GM12878 (cell line): Measurements from ENCODE around the gene LXN. TPM values are rescaled to one million over a fixed set of nuclear protein-coding genes. Genes with fewer than 3 reads are reported as not detected.
A peak's percentile ranks its signal among the peaks of the same experiment; 100 is the strongest.

Experiments used
- ATAC-seq: fragments of 200-7000 bp; cut with Tn5 transposase; 3 replicates; pipeline ENCODE4 v1.9.1; 2020; ENCODE audit warnings: mild to moderate bottlenecking, moderate library complexity
- BruUV-seq: library from RNA; stranded (reverse); fragments of 400-500 nt; replicated peaks from 2 replicates; lab custom pipeline; 2021; lab: Mats Ljungman, UMichigan
- CTCF ChIA-PET: fragments of 300-600 bp; sonication (Branson Sonifier 250); formaldehyde crosslinking; extraction: SDS; loops from one replicate; lab custom pipeline; 2021; ENCODE audit warnings: inconsistent platforms; lab: Yijun Ruan, JAX
- POLR2A ChIA-PET: fragments of 350-600 bp; formaldehyde crosslinking; extraction: SDS; loops from one replicate; lab custom pipeline; 2021; ENCODE audit warnings: inconsistent platforms; lab: Charles Lee
- RAD21 ChIA-PET: fragments of 300-600 bp; sonication (Branson Sonifier 250); formaldehyde crosslinking; loops from one replicate; lab custom pipeline; 2023; ENCODE audit warnings: antibody characterized with exemption; ENCODE audit not compliant: unreplicated experiment; lab: Charles Lee
- SMC1A ChIA-PET: fragments of 300-600 bp; sonication (Branson Sonifier 250); formaldehyde crosslinking; loops from one replicate; lab custom pipeline; 2023; ENCODE audit not compliant: unreplicated experiment, uncharacterized antibody; lab: Charles Lee
- DNase-seq: peaks from one replicate; pipeline ENCODE4 v3.0.0-alpha.2; 2011; ENCODE audit warnings: low read depth, low spot score
- FAIRE-seq: peaks from 3 replicates; lab custom pipeline; 2011; peaks lifted over from hg19 to GRCh38; lab: Jason Lieb, UNC
- H2AFZ ChIP-seq: 2 replicates; pipeline ENCODE4 v1.6.0; 2011; ENCODE audit warnings: low read depth, low read length, control low read depth; ENCODE audit not compliant: control insufficient read depth
- H3K27ac ChIP-seq: 2 replicates; pipeline ENCODE4 v1.5.1; 2011; ENCODE audit warnings: control low read depth; ENCODE audit not compliant: control insufficient read depth, insufficient read depth
- H3K27me3 ChIP-seq, 2 experiments: replicated peaks in 1 of 2; 2 replicates each; pipeline versions ENCODE4 v1.6.0 to v1.6.1; 2011; ENCODE audit warnings: low read length in 1 of 2; ENCODE audit not compliant: control insufficient read depth in 2 of 2, insufficient read depth in 2 of 2
- H3K36me3 ChIP-seq, 2 experiments: 2 replicates each; pipeline ENCODE4 v1.5.1; 2011; ENCODE audit warnings: low read length in 1 of 2; ENCODE audit not compliant: control insufficient read depth in 2 of 2, insufficient read depth in 2 of 2
- H3K4me1 ChIP-seq: 2 replicates; pipeline ENCODE4 v1.6.1; 2011; ENCODE audit warnings: mild to moderate bottlenecking, low read length, moderate library complexity, mixed read lengths; ENCODE audit not compliant: control insufficient read depth, insufficient read depth
- H3K4me2 ChIP-seq: 2 replicates; pipeline ENCODE4 v1.6.0; 2011; ENCODE audit warnings: control low read depth; ENCODE audit not compliant: control insufficient read depth, insufficient read depth
- H3K4me3 ChIP-seq: fragments of 200-600 bp; sonication (generic); 2 replicates; pipeline ENCODE4 v1.5.1; 2016
- H3K79me2 ChIP-seq: 2 replicates; pipeline ENCODE4 v1.6.0; 2011; ENCODE audit warnings: low read length; ENCODE audit not compliant: control insufficient read depth, insufficient read depth
- H3K9ac ChIP-seq: 2 replicates; pipeline ENCODE4 v1.8.0; 2011; ENCODE audit warnings: low read length, control low read depth, mixed read lengths; ENCODE audit not compliant: control insufficient read depth, insufficient read depth
- H3K9me3 ChIP-seq: replicated peaks from 3 replicates; pipeline ENCODE4 v1.5.1; 2011; ENCODE audit warnings: mild to moderate bottlenecking, low read length; ENCODE audit not compliant: control insufficient read depth, insufficient read depth
- H4K20me1 ChIP-seq: 2 replicates; pipeline ENCODE4 v1.6.0; 2011; ENCODE audit not compliant: control insufficient read depth, insufficient read depth
- JUNB ChIP-seq: IDR thresholded peaks from 2 replicates; pipeline ENCODE4 v1.6.1; 2016; ENCODE audit warnings: antibody characterized with exemption, mild to moderate bottlenecking
- WGBS: methylation state at CpG from one replicate; pipeline ENCODE4 v1.1.6; 2016; ENCODE audit warnings: low lambda C conversion rate; ENCODE audit not compliant: insufficient replicate concordance, insufficient coverage; ENCODE audit errors: missing lambda C conversion rate; 5-methylcytosine and 5-hydroxymethylcytosine counted together
- in situ Hi-C: fragments of 300-500 bp; cut with MboI; formaldehyde crosslinking; loops from 9 replicates; pipeline ENCODE4 v1.14.3; 2018; ENCODE audit warnings: mixed read lengths
- intact Hi-C: fragments of 100-400 bp; cut with micrococcal nuclease; formaldehyde crosslinking; loops from one replicate; pipeline ENCODE4 v1.14.2; 2022; ENCODE audit not compliant: unreplicated experiment
- polyA plus RNA-seq, 11 experiments: library from polyadenylated mRNA; depleted of rRNA in 4 of 11; unstranded in 6 of 11; stranded (reverse) in 5 of 11; fragments of >200 nt; fragmentation: Nextera tagmentation in 4 of 11; fragmentation: Illumina TruSeq in 1 of 11; extraction: Ambion mirVana in 4 of 11; extraction: Trizol in 1 of 11; gene quantifications; 1 replicate in 1 of 11; 2 replicates in 10 of 11; pipeline versions ENCODE4 v1.2.1 to v1.2.3, GENCODE V29; 2011 to 2016; ENCODE audit warnings: inconsistent platforms in 2 of 11, missing spikeins in 2 of 11, low read depth in 1 of 11
- total RNA-seq, 4 experiments: library from RNA; depleted of rRNA in 3 of 4; stranded (reverse); fragments of >200 nt in 3 of 4; fragmentation: Illumina TruSeq in 1 of 4; extraction: Trizol in 1 of 4; gene quantifications; 2 replicates each; pipeline versions ENCODE4 v1.2.1 to v1.2.3, GENCODE V29; 2013 to 2021
- TF ChIP-seq, protein P1 (sequence below): IDR thresholded peaks from 2 replicates; pipeline ENCODE4 v1.6.1; 2012; ENCODE audit warnings: improper control_type of control experiment, low read depth, low read length; ENCODE audit not compliant: insufficient replicate concordance

The LXN gene
- total and polyA plus RNA-seq, 10 of the 15 experiments (the other 5 are each of a cell fraction or from before 2014, with no cell fraction given) = 10.7 to 45.0 (median 20.4) TPM

DNA sequence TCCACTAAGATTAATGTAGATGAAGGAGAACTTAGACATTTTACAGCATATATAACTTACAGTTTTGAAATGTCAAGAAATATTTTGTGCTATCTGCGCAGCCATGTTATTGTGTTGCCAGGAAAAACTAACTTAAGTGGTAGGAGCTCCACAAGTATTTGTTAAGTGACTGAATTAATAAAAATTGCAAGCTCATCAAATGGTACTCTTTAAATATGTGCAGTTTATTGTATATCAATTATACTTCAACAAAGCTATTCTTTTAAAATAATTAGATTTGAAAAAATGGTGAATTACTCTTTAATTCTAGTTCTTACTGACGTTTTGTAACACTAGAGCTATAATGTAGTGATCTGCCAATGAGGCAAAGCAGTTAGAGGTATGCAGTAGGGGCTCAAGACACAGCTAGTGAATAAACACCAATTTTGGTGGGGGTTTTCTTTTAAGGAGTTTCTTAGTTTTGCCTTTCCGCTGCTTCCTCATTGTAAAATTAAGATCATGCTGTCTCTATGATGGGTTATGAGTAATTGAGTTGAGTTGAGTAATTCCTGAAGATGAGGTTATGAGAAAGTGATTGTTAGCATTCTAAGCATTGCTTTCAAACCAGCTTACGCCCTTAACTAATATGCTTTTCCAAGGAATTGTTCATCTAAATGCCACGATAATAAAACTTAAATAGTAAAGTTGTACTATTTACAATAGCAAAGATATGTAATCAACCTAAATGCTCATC is 10.9 kb upstream of the LXN start:
- H3K4me3 ChIP-seq = no peak overlapping the region
- TF ChIP-seq JUNB = peak; percentile 37; the same call in 1 of the 2 replicates
- TF ChIP-seq, protein P1, sequence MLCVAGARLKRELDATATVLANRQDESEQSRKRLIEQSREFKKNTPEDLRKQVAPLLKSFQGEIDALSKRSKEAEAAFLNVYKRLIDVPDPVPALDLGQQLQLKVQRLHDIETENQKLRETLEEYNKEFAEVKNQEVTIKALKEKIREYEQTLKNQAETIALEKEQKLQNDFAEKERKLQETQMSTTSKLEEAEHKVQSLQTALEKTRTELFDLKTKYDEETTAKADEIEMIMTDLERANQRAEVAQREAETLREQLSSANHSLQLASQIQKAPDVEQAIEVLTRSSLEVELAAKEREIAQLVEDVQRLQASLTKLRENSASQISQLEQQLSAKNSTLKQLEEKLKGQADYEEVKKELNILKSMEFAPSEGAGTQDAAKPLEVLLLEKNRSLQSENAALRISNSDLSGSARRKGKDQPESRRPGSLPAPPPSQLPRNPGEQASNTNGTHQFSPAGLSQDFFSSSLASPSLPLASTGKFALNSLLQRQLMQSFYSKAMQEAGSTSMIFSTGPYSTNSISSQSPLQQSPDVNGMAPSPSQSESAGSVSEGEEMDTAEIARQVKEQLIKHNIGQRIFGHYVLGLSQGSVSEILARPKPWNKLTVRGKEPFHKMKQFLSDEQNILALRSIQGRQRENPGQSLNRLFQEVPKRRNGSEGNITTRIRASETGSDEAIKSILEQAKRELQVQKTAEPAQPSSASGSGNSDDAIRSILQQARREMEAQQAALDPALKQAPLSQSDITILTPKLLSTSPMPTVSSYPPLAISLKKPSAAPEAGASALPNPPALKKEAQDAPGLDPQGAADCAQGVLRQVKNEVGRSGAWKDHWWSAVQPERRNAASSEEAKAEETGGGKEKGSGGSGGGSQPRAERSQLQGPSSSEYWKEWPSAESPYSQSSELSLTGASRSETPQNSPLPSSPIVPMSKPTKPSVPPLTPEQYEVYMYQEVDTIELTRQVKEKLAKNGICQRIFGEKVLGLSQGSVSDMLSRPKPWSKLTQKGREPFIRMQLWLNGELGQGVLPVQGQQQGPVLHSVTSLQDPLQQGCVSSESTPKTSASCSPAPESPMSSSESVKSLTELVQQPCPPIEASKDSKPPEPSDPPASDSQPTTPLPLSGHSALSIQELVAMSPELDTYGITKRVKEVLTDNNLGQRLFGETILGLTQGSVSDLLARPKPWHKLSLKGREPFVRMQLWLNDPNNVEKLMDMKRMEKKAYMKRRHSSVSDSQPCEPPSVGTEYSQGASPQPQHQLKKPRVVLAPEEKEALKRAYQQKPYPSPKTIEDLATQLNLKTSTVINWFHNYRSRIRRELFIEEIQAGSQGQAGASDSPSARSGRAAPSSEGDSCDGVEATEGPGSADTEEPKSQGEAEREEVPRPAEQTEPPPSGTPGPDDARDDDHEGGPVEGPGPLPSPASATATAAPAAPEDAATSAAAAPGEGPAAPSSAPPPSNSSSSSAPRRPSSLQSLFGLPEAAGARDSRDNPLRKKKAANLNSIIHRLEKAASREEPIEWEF = no peak

More for the DNA sequence above, 10.9 kb upstream of the LXN start:
- DNase-seq (no peak), FAIRE-seq (no peak), ATAC-seq (no peak)
- no peak overlapping the region for H2AFZ ChIP-seq
- ChIA-PET SMC1A (interaction anchor here (1.1 to 1.2 kb wide), 2 partner anchors 11 to 24 kb away, joined by 4 read pairs; no protein-coding TSS in a partner anchor), CTCF (interaction anchor here (0.6 to 1.4 kb wide), 4 partner anchors 11 to 106 kb away, joined by 3 to 6 read pairs (median 4); partner anchors contain the start of gene LXN), RAD21 (no interaction called here), POLR2A (no interaction called here)
- no peaks in the 10 kb centered on the region for H3K9me3 ChIP-seq
- no peaks in the 10 kb centered on the region for H3K79me2 ChIP-seq
- H4K20me1 ChIP-seq = no peaks in the 10 kb centered on the region
- no peaks in the 10 kb centered on the region for H3K4me1 ChIP-seq
- no peak overlapping the region for H3K4me2 ChIP-seq
- H3K9ac ChIP-seq = no peak overlapping the region
- no TSS peak for BruUV-seq
- 71% methylated on average over 5 of the region's 5 CpGs for WGBS
- peaks cover 0 to 4% of the 10 kb centered on the region in 2 experiments; a peak in 3 of 4 replicates for H3K36me3 ChIP-seq
- H3K27me3 ChIP-seq = no peaks in the 10 kb centered on the region
- no peak overlapping the region for H3K27ac ChIP-seq
- in situ Hi-C loops (no loop called here), intact Hi-C loops (no loop called here)
